Neural crest cell (in vitro differentiated cells): ENCODE data around the gene KRT23. TPM values are rescaled to one million over a fixed set of nuclear protein-coding genes. Genes with fewer than 3 reads are reported as not detected.
A peak's percentile ranks its signal among the peaks of the same experiment; 100 is the strongest.

ENCODE experiments used
- DNase-seq: peaks from one replicate; pipeline ENCODE4 v3.0.0; 2021; ENCODE audit warnings: low read depth, mixed read lengths, low spot score
- H3K27ac Mint-ChIP-seq: one replicate; pipeline ENCODE4 v1.8.0; 2021; ENCODE audit warnings: mild to moderate bottlenecking, mixed read lengths; ENCODE audit not compliant: unreplicated experiment
- H3K27me3 Mint-ChIP-seq: 2 replicates; pipeline ENCODE4 v1.8.0; 2021; ENCODE audit warnings: low read depth, mild to moderate bottlenecking, mixed read lengths
- H3K36me3 Mint-ChIP-seq: 2 replicates; pipeline ENCODE4 v1.8.0; 2021; ENCODE audit warnings: low read depth, mild to moderate bottlenecking, mixed read lengths
- H3K4me1 Mint-ChIP-seq: 2 replicates; pipeline ENCODE4 v1.8.0; 2021; ENCODE audit warnings: mixed read lengths
- H3K4me3 Mint-ChIP-seq: one replicate; pipeline ENCODE4 v1.8.0; 2021; ENCODE audit warnings: mild to moderate bottlenecking, mixed read lengths
- H3K9me3 Mint-ChIP-seq: 2 replicates; pipeline ENCODE4 v1.8.0; 2021; ENCODE audit warnings: mixed read lengths
- long read RNA-seq: library from polyadenylated mRNA; unstranded; transcript quantifications from one replicate; pipeline ENCODE4 v2.0.0, GENCODE V29; 2020
- total RNA-seq: library from RNA; stranded (reverse); gene quantifications from 2 replicates; pipeline ENCODE4 v1.2.1, GENCODE V29; 2021
- TF ChIP-seq, protein P1 (sequence below): fragments of 200-600 bp; sonication (generic); conservative IDR thresholded peaks from 2 replicates; pipeline ENCODE4 v1.5.0; 2021; ENCODE audit warnings: antibody characterized with exemption, mild to moderate bottlenecking

The KRT23 gene, protein sequence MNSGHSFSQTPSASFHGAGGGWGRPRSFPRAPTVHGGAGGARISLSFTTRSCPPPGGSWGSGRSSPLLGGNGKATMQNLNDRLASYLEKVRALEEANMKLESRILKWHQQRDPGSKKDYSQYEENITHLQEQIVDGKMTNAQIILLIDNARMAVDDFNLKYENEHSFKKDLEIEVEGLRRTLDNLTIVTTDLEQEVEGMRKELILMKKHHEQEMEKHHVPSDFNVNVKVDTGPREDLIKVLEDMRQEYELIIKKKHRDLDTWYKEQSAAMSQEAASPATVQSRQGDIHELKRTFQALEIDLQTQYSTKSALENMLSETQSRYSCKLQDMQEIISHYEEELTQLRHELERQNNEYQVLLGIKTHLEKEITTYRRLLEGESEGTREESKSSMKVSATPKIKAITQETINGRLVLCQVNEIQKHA
- total RNA-seq, result not detected in 2 replicates
- long read RNA-seq, result 0 reads

DNA sequence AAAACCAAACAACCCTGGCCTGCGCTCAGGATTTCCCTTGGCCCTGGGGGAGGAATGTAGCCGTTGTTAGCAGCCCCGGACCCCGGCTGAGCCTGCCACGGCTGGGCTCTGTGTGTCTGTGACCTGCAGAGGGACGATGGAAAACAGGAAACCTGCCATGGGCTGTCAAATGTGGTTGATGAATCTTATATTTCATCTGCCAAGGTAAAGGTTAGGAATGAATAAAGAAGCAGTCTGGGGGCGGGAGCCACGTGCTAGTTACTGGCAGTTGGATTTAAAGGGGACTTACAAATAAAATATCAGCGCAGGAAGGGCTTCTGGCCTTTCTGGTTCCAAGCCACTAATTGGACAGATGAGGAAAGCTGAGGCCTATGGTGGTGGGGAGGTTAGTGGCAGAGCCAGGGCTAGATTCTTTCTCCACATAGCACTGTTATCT, at the start of gene KRT23:
Gene KRT23, minus strand, starts transcription at position 263 of the 436 bp plus-strand sequence. CDS start 1,043 bp downstream, outside the sequence.
- TF ChIP-seq, protein P1, sequence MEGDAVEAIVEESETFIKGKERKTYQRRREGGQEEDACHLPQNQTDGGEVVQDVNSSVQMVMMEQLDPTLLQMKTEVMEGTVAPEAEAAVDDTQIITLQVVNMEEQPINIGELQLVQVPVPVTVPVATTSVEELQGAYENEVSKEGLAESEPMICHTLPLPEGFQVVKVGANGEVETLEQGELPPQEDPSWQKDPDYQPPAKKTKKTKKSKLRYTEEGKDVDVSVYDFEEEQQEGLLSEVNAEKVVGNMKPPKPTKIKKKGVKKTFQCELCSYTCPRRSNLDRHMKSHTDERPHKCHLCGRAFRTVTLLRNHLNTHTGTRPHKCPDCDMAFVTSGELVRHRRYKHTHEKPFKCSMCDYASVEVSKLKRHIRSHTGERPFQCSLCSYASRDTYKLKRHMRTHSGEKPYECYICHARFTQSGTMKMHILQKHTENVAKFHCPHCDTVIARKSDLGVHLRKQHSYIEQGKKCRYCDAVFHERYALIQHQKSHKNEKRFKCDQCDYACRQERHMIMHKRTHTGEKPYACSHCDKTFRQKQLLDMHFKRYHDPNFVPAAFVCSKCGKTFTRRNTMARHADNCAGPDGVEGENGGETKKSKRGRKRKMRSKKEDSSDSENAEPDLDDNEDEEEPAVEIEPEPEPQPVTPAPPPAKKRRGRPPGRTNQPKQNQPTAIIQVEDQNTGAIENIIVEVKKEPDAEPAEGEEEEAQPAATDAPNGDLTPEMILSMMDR, result no peak
- Mint-ChIP-seq H3K4me3 (no peak within 1 kb of the TSS), H3K27ac (no peak within 1 kb of the TSS), H3K27me3 (no peaks in the 10 kb centered on the region), H3K36me3 (no peaks in the 10 kb centered on the region), H3K9me3 (no peaks in the 10 kb centered on the region), H3K4me1 (peaks cover 19% of the 10 kb centered on the region)
- DNase-seq, result no peak

DNA sequence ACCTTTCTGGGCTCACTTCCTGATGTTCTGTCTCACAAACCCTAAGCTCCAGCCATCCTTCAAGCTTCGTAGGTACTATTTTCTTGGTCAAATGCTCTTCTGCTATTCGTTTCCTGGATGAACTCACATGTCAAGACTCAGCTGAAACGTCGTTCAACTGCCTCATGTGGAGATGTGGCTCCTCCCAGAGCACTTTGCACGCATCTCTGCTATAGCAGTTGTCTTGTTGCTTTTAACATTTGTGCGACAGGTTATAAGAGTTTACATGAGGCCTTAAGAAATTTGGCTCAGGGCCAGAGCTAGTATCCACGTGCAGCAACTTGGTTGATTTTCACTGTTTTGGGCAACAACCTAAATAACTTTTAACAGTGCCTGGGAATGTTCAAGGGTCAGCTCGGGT, 49.5 kb upstream of the KRT23 start:
- Mint-ChIP-seq H3K4me1 (no peaks in the 10 kb centered on the region), H3K36me3 (no peaks in the 10 kb centered on the region), H3K4me3 (no peak overlapping the region), H3K9me3 (no peaks in the 10 kb centered on the region), H3K27me3 (peaks cover 8% of the 10 kb centered on the region), H3K27ac (no peak overlapping the region)
- no peak for DNase-seq
- TF ChIP-seq, protein P1, result no peak

DNA sequence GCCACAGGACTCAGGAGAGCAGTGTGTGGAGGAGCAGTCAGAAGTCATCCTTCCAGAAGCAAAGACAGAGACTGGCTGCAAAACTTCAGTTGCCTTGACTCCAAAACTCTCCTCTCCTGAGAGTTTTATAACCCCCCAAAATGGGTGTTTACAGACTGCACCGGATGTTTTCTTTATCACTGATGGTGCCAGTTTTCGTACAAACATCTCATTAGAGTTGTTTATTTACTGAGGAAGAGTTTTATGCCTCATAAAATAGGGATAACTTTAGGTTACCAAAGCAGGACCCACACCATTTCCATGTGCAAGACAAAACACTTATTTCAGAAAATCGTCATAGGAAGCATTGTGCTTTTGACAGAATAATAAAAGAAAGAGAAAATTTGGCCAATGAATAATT, 46.8 kb upstream of the KRT23 start, which contains the start of gene KRT40:
Gene KRT40, minus strand, starts transcription at position 101 of the 400 bp plus-strand sequence. Its CDS starts 53 bp downstream, at position 48.
- no peaks in the 10 kb centered on the region for H3K9me3 Mint-ChIP-seq
- no peaks in the 10 kb centered on the region for H3K36me3 Mint-ChIP-seq

DNA sequence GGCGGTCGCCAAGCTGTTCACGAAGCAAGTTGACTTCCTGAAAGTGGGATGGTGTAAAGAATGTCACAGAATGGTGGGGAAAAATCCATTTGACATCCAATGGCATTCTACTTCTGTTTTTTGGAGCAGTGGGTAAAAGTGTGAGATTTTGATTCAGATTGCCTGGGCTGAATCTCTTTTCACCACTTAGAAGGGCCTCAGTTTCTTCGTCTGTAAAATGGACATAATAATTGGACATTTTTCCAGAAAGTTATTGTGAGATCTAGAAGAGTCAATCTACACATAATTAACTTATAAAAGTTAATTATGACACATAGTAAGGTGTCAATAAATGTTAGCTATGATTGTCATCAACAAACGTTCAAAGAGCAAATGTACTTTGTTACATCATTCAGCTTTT, 43.7 kb upstream of the KRT23 start:
- no peaks in the 10 kb centered on the region for H3K9me3 Mint-ChIP-seq
- no peak for DNase-seq
- no peak overlapping the region for H3K27ac Mint-ChIP-seq
- H3K4me3 Mint-ChIP-seq, result no peak overlapping the region
- H3K36me3 Mint-ChIP-seq, result no peaks in the 10 kb centered on the region
- H3K4me1 Mint-ChIP-seq, result peaks cover 9% of the 10 kb centered on the region
- peaks cover 8% of the 10 kb centered on the region for H3K27me3 Mint-ChIP-seq
- TF ChIP-seq, protein P1, result no peak

More for the DNA sequence above, 46.8 kb upstream of the KRT23 start, which contains the start of gene KRT40:
- H3K27ac Mint-ChIP-seq, result no peak within 1 kb of the TSS
- H3K4me3 Mint-ChIP-seq, result no peak within 1 kb of the TSS
- no peak for DNase-seq
- TF ChIP-seq, protein P1, result no peak
- peaks cover 9% of the 10 kb centered on the region for H3K4me1 Mint-ChIP-seq
- H3K27me3 Mint-ChIP-seq, result peaks cover 11% of the 10 kb centered on the region

DNA sequence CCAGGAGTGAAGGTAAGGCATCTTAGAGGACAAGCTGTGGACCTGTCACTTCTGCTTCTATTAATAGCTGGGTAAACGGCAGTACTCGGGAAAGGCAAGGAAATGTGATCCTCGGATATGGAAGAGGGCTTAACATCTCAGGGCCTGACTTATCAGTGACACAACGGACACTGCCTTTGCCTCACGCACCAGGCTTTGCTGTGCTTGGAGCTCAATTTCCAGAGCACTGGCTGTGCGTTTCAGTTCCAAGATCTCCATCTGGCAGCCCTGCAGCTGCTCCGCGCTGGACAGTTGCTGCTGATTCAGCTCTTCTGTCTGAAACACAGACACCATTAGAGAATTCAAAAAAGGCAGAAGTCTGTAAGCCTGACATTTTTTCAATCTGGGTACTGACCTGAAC, 43.1 kb upstream of the KRT23 start:
- TF ChIP-seq, protein P1, result no peak
- no peak for DNase-seq
- Mint-ChIP-seq H3K4me3 (no peak overlapping the region), H3K9me3 (no peaks in the 10 kb centered on the region), H3K27ac (peak overlapping the region; percentile 6), H3K27me3 (peaks cover 9% of the 10 kb centered on the region), H3K4me1 (peaks cover 9% of the 10 kb centered on the region), H3K36me3 (no peaks in the 10 kb centered on the region)
